ENCODE data around the gene DCHS2.

DNA sequence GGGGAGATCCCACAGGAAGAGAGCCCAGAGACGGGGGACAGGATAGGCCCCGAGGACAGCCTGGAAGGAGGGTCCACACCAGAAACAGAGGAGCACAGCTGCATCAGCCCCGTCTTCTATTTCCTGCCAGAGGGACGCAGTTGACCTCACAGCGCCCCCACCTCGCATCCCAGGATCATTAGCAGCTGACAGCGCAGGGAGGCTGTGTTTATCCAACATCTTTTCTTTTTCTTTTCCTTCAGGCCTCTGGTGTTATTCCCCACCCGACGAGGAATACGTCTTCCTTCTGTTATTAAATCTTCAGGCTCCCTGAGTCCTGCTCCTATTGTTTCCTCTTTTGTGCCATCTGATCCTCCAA lies 75.4 kb downstream of the DCHS2 start:
- TF ChIP-seq EZH2 (IDR thresholded peaks at IDR 0.05; ENCODE audit: low read depth, unreplicated experiment), result no peak
- no peak for TF ChIP-seq POLR2AphosphoS5 (IDR thresholded peaks at IDR 0.05; ENCODE audit: low read depth)
- TF ChIP-seq, protein P1, sequence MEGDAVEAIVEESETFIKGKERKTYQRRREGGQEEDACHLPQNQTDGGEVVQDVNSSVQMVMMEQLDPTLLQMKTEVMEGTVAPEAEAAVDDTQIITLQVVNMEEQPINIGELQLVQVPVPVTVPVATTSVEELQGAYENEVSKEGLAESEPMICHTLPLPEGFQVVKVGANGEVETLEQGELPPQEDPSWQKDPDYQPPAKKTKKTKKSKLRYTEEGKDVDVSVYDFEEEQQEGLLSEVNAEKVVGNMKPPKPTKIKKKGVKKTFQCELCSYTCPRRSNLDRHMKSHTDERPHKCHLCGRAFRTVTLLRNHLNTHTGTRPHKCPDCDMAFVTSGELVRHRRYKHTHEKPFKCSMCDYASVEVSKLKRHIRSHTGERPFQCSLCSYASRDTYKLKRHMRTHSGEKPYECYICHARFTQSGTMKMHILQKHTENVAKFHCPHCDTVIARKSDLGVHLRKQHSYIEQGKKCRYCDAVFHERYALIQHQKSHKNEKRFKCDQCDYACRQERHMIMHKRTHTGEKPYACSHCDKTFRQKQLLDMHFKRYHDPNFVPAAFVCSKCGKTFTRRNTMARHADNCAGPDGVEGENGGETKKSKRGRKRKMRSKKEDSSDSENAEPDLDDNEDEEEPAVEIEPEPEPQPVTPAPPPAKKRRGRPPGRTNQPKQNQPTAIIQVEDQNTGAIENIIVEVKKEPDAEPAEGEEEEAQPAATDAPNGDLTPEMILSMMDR (conservative IDR thresholded peaks at IDR 0.05; ENCODE audit: low read depth in 2 of 2), result peak; percentile 42 to 62
- TF ChIP-seq, protein P2, sequence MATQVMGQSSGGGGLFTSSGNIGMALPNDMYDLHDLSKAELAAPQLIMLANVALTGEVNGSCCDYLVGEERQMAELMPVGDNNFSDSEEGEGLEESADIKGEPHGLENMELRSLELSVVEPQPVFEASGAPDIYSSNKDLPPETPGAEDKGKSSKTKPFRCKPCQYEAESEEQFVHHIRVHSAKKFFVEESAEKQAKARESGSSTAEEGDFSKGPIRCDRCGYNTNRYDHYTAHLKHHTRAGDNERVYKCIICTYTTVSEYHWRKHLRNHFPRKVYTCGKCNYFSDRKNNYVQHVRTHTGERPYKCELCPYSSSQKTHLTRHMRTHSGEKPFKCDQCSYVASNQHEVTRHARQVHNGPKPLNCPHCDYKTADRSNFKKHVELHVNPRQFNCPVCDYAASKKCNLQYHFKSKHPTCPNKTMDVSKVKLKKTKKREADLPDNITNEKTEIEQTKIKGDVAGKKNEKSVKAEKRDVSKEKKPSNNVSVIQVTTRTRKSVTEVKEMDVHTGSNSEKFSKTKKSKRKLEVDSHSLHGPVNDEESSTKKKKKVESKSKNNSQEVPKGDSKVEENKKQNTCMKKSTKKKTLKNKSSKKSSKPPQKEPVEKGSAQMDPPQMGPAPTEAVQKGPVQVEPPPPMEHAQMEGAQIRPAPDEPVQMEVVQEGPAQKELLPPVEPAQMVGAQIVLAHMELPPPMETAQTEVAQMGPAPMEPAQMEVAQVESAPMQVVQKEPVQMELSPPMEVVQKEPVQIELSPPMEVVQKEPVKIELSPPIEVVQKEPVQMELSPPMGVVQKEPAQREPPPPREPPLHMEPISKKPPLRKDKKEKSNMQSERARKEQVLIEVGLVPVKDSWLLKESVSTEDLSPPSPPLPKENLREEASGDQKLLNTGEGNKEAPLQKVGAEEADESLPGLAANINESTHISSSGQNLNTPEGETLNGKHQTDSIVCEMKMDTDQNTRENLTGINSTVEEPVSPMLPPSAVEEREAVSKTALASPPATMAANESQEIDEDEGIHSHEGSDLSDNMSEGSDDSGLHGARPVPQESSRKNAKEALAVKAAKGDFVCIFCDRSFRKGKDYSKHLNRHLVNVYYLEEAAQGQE (IDR thresholded peaks at IDR 0.05; ENCODE audit: unreplicated experiment), result no peak
- TF ChIP-seq ZNF114 (CRISPR knock-in tag; IDR thresholded peaks at IDR 0.05), result no peak
- no peak for TF ChIP-seq EZH2phosphoT487 (IDR thresholded peaks at IDR 0.05; ENCODE audit: unreplicated experiment)
- TF ChIP-seq STAT1 (IDR thresholded peaks at IDR 0.05; ENCODE audit: unreplicated experiment), result no peak

Data from GM23338 (cell line).